Measurements from ENCODE around the gene HEY2.

The HEY2 gene

DNA sequence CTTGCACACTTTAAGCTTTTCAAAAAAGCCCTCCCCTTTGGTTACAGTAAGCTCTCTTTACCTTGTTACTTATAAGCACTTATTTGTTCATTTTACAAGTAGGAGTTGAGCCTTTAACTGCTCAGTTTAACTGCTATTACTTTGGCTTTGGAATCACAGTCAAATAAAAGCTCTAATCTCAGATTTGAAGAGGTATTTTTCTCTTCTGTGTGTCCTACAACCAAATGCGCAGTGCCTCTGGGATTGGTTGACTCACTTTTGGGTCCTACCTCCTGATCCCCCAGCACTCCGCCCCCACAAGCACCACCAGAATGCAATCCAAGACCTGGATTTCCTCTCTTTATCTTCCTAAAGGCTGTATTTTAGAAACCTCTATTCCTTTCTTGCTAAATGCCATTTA is 43.8 kb downstream of the HEY2 start:
- H3K27ac ChIP-seq, result no peak overlapping the region
- TF ChIP-seq ZFX (IDR thresholded peaks at IDR 0.05), result no peak
- TF ChIP-seq, protein P1, sequence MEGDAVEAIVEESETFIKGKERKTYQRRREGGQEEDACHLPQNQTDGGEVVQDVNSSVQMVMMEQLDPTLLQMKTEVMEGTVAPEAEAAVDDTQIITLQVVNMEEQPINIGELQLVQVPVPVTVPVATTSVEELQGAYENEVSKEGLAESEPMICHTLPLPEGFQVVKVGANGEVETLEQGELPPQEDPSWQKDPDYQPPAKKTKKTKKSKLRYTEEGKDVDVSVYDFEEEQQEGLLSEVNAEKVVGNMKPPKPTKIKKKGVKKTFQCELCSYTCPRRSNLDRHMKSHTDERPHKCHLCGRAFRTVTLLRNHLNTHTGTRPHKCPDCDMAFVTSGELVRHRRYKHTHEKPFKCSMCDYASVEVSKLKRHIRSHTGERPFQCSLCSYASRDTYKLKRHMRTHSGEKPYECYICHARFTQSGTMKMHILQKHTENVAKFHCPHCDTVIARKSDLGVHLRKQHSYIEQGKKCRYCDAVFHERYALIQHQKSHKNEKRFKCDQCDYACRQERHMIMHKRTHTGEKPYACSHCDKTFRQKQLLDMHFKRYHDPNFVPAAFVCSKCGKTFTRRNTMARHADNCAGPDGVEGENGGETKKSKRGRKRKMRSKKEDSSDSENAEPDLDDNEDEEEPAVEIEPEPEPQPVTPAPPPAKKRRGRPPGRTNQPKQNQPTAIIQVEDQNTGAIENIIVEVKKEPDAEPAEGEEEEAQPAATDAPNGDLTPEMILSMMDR (conservative IDR thresholded peaks at IDR 0.05), result no peak

GRCh38 chr6:125793863-125794262 is 44.4 kb downstream of the HEY2 start:
- no peak for TF ChIP-seq ZFX (IDR thresholded peaks at IDR 0.05)
- TF ChIP-seq, protein P1 (conservative IDR thresholded peaks at IDR 0.05), result no peak
- no peak overlapping the region for H3K27ac ChIP-seq

DNA sequence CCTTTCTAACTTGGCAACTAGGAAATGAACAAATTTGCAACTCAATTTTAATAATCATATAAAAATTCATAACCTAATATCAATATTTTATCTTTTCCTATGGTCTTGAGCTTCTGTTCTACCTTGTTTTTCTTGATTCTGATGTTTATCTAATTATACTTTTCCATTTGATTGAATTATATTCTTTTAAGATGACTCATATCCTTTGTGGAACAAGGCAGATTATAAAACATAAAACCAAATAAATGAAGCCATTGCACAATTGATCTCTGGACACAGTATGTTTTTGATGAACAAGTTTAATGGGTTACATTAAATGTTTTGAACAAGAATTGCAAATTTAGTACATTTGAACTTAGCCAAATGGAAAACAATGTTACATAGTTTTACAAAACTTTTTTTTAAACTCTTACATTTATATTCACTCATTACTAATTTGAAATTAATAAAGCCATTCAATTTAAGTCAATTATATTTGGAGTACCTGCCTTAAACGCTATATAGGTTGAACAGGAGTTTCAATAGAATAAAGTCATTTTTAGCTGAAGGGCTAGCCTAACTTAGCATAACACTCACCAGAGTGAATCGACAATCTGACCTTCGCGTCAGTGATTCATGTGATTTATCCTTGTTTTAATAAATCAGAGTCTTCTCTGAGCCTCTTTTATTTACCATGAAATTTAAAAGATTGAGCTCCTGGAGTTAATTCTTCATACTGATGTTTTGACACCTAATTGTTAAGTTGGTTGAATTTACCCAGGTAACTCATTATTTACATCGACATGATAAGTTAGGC is 45.1 kb downstream of the HEY2 start:
- no peak overlapping the region for H3K27ac ChIP-seq

GRCh38 chr6:125795301-125795700 is 45.9 kb downstream of the HEY2 start:
- no peak overlapping the region for H3K27ac ChIP-seq
- no peak for TF ChIP-seq ZFX (IDR thresholded peaks at IDR 0.05)
- TF ChIP-seq, protein P1 (conservative IDR thresholded peaks at IDR 0.05), result no peak

More for the DNA sequence above, 45.1 kb downstream of the HEY2 start:
- TF ChIP-seq ZFX (IDR thresholded peaks at IDR 0.05), result no peak
- TF ChIP-seq, protein P1 (conservative IDR thresholded peaks at IDR 0.05), result no peak

DNA sequence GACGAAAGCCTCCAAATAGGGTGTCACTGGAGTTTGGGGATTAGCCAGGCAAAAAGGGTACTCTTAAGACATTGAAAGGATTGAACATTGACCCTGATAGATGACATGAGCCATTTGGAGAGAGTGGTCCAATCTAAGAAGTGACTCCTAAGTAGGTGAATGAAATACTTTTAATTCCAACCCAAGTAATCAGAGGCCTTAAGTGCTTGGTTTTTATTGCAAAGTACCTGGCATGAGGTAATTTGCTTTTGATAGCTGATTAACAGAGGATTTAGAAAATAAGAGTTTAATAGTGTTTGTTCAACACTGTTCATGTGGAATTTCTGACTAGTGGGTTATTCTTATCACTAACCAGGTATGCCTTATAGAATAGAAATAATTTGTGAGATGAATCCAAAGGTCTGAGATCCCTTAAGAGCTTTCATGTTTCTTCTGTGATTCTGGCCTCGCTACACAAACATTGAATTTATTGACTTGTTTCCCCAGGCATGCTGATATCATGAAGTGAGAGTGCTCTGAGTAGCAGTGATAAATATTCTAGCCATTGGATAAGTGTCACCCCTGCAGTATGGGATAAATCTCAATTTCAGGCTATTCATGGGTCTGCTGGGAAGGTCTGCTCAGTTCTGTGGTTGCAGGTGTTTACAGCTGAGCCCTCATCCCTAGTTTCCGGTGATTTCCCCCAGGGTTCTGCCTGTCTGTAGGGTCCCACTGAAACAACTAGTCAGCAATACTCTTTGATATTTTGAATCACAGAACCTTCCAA is 47.9 kb downstream of the HEY2 start:
- H3K27ac ChIP-seq, result no peak overlapping the region

DNA sequence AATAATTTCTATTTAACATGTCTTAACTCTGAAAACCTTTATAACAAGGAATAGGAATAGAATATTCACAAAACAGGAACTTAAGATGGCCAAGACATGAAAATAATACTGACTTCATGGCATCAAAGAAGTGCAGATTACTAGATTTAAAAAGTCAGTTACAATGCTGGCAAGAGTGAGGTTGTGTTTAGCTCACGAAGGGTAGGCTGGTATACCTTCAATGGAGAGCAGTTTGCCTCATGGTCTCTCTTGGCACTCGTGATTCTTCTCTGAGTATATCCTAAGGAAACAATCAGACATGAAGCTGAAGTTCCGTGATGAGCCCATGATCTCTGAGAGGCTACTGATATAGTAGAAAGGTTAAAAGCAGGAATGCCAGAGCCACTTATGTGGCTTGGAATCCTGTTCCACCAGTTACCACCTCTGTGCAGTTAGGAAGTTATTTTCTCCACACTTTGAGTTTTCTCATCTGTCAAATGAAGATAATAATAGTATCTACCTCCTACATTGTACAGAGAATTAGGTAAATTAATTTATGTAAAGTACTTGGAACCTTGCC is 48.5 kb downstream of the HEY2 start:
- H3K27ac ChIP-seq, result no peak overlapping the region
- no peak for TF ChIP-seq ZFX (IDR thresholded peaks at IDR 0.05)
- TF ChIP-seq, protein P1 (conservative IDR thresholded peaks at IDR 0.05), result no peak

More for the DNA sequence above, 47.9 kb downstream of the HEY2 start:
- TF ChIP-seq ZFX (IDR thresholded peaks at IDR 0.05), result no peak
- TF ChIP-seq, protein P1 (conservative IDR thresholded peaks at IDR 0.05), result no peak

Data from C4-2B (cell line).